Astrocyte of the cerebellum (primary cell): Measurements from ENCODE around the gene HIP1R.

ENCODE experiments used
- DNase-seq: peaks from one replicate; pipeline ENCODE4 v3.0.0-alpha.2; 2011; ENCODE audit warnings: low read depth
- H3K4me3 ChIP-seq: 2 replicates; pipeline ENCODE4 v1.5.1; 2011; ENCODE audit warnings: mild to moderate bottlenecking, low read depth, low read length, moderate library complexity
- CTCF ChIP-seq: IDR thresholded peaks from 2 replicates; pipeline ENCODE4 v1.5.1; 2012; ENCODE audit warnings: low read length, low read depth, moderate library complexity, mild to moderate bottlenecking; ENCODE audit errors: missing control alignments
- in situ Hi-C: cut with HindIII; loops from 2 replicates; pipeline ENCODE4 v1.10.0; 2017; ENCODE audit warnings: low sequenced_read_pairs

HIP1R gene

DNA sequence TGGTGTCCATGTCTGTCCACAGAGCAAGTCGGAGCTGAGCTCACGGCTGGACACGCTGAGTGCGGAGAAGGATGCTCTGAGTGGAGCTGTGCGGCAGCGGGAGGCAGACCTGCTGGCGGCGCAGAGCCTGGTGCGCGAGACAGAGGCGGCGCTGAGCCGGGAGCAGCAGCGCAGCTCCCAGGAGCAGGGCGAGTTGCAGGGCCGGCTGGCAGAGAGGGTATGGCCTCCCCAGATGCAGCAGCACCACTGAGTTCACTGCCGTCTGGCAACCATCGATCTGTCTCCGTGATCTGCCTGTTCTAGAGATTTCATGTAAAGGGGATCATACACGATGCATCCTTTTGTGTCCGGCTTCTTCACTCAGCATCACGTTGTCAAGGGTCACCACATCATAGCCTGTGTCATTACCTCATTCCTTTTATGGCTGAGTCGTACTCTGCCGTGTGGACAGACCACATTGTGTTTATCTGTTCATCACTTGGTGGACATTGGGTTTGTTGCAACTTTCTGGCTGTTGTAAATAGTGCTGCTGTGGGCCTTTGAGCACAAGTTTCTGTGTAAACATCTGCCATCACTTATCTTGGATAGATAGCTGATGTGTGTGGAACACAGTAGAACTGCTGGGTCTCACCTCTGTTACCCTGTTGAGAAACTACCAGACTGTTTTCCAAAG, 21.9 kb downstream of the HIP1R start:
- in situ Hi-C loops, result no loop called here
- no peak overlapping the region for H3K4me3 ChIP-seq
- TF ChIP-seq CTCF, result no peak
- DNase-seq, result no peak

DNA sequence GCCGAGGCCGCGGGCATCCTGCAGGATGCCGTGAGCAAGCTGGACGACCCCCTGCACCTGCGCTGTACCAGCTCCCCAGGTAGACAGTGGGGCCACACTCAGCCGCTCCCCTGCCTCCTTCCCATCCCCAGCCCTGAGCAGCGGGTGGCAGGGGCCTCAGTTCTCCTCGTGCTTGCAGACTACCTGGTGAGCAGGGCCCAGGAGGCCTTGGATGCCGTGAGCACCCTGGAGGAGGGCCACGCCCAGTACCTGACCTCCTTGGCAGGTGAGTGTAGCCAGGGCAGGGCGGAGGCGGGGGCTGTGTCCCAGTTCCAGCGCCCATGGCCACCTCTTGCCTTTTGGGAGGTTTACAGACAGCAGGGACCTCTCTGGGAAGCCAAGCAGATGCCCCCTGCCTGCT, 22.9 kb downstream of the HIP1R start:
- TF ChIP-seq CTCF, result no peak
- H3K4me3 ChIP-seq, result no peak overlapping the region
- in situ Hi-C loops, result no loop called here
- no peak for DNase-seq

DNA sequence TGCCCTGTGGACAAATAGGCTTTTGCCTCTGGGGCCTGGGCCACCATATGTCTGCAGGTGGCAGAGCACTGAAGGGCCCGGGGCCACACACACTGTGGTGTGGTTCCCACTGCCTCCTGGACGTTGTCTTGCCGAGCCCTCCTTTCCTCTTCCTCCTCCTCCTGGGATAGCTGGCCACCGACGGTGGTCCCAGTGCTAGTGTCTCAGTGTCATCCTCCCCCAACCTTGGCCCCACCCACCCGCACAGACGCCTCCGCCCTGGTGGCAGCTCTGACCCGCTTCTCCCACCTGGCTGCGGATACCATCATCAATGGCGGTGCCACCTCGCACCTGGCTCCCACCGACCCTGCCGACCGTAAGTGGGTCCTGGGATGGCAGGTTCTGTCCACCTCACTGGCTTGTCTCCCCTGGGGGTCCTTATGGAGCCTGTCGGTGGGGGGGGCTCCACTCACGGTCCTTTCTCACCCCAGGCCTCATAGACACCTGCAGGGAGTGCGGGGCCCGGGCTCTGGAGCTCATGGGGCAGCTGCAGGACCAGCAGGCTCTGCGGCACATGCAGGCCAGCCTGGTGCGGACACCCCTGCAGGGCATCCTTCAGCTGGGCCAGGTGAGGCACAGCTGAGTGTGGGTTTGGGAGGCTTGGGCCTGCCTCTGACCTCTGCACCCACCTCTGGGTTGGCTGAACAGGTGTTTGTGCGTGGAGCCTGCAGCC, 23.5 kb downstream of the HIP1R start:
- H3K4me3 ChIP-seq, result no peak overlapping the region
- DNase-seq, result no peak
- no peak for TF ChIP-seq CTCF
- in situ Hi-C loops, result no loop called here

DNA sequence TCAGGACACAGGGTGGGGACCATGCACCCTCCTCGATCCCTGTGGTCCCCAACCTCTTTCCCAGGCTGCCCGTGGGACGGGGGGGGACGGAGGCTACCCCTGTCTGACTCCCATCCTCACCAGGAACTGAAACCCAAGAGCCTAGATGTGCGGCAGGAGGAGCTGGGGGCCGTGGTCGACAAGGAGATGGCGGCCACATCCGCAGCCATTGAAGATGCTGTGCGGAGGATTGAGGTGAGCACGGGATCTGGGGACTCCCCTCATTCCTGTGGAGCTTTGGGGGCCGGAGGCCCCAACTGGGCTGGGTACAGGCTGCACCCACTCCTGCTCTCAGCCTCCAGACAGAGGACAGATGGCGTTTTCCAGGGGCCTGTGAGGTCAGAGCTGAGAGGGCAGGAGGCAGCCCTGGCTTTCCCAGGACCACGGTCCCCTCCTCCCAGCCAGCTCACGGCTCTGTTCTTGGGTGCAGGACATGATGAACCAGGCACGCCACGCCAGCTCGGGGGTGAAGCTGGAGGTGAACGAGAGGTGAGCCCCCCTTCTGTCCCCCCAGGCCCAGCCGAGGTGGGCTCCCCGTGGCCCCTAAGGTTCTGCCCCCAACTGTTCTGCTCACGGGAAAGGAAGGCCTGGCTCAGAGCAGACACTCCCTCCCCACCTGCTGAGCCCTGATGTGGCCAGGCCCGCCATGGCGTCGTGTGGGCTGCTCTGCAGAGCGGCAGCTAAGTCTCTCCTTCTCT, 24.2 kb downstream of the HIP1R start:
- TF ChIP-seq CTCF, result no peak
- H3K4me3 ChIP-seq, result no peak overlapping the region
- in situ Hi-C loops, result no loop called here
- no peak for DNase-seq

- peak; percentile 85 for TF ChIP-seq CTCF
- no peak overlapping the region for H3K4me3 ChIP-seq
- peak; percentile 50 for DNase-seq
- in situ Hi-C loops, result no loop called here
Observed at GRCh38 chr12:122860040-122860853, 25.0 kb downstream of the HIP1R start.
